HK-2 (cell line): ENCODE results near the gene CMIP.
"Not testable (repeated sequence)": the region's sequence is repeated elsewhere in the genome, so short reads cannot be mapped to it uniquely, and the experiment has no call there.

Experiments used
- DNase-seq: peaks from one replicate; pipeline ENCODE4 v3.0.0-alpha.2; 2018; ENCODE audit not compliant: unreplicated experiment

Gene CMIP

GRCh38 chr16:81567087-81567486 lies 122.5 kb downstream of the CMIP start:
- DNase-seq = no peak

GRCh38 chr16:81567987-81568748 lies 123.6 kb downstream of the CMIP start:
- DNase-seq = peak; percentile 84

- DNase-seq = no peak
These were observed 124.1 kb downstream of the CMIP start for GRCh38 chr16:81568749-81569087.

- DNase-seq = no peak
These were observed 124.9 kb downstream of the CMIP start for GRCh38 chr16:81569361-81570034.

GRCh38 chr16:81570151-81570846 lies 125.7 kb downstream of the CMIP start:
- DNase-seq = no peak

GRCh38 chr16:81571175-81571574 lies 126.6 kb downstream of the CMIP start:
- DNase-seq = no peak

GRCh38 chr16:81571592-81572385 lies 127.2 kb downstream of the CMIP start:
- DNase-seq = no peak

GRCh38 chr16:81572386-81573144 lies 128.0 kb downstream of the CMIP start:
- DNase-seq = no peak

GRCh38 chr16:81573533-81574020 lies 129.0 kb downstream of the CMIP start:
- DNase-seq = no peak

- DNase-seq = no peak
These were observed 129.6 kb downstream of the CMIP start for GRCh38 chr16:81574168-81574567.

GRCh38 chr16:81575307-81575706 lies 130.7 kb downstream of the CMIP start:
- DNase-seq = no peak

GRCh38 chr16:81575834-81576233 lies 131.2 kb downstream of the CMIP start:
- DNase-seq = no peak

GRCh38 chr16:81576696-81577095 lies 132.1 kb downstream of the CMIP start:
- DNase-seq = no peak

- DNase-seq = not testable (repeated sequence)
These were observed 132.7 kb downstream of the CMIP start for GRCh38 chr16:81577272-81577671.

- DNase-seq = no peak
These were observed 133.5 kb downstream of the CMIP start for GRCh38 chr16:81578076-81578475.

GRCh38 chr16:81578636-81579413 lies 134.2 kb downstream of the CMIP start:
- no peak for DNase-seq

- DNase-seq = no peak
These were observed 136.5 kb downstream of the CMIP start for GRCh38 chr16:81581107-81581506.

GRCh38 chr16:81582655-81583441 lies 138.2 kb downstream of the CMIP start:
- no peak for DNase-seq

GRCh38 chr16:81583893-81584631 lies 139.5 kb downstream of the CMIP start:
- DNase-seq = no peak
